ENCODE measurements around the gene LPXN. TPM values are rescaled to one million over a fixed set of nuclear protein-coding genes. Genes with fewer than 3 reads are reported as not detected.

Gene LPXN
- total RNA-seq: 1 to 10 TPM; 2.8 to 5.5 TPM

DNA sequence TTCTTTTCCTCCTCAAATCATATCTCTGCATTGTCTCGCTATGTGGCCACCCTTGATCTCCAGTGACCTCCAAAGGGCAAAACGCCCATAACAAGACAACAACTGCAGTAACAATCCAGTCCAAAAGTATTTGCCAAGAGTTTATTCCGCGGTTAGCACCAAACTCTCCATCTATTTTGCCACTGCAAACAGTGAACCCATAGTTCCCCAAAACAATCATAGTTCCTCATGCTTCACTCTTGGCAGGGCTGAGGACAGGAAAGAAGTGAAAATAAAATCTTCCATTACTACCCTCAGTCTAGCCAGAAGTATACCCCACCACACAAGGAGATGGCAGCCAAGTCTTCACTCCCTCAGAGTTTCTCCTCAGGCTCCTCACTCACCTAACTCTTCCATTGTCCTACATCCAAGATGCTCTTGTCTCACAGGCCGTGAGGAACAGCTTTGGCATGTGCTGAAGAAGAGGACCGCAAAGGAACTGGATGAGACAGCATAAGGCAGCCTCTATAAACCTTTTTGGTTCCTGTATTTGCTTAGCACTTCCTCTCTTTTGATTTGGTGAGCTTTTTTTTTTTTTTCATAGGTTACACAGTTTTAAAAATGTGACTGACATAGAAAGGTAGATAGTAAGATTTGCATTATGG, at the start of gene LPXN:
TSS of gene LPXN (minus strand) at position 480 of the 644 bp plus-strand sequence. CDS start at position 396, 84 bp downstream.
- H3K4me3 ChIP-seq: no peak within 1 kb of the TSS
- TF ChIP-seq, protein P1, sequence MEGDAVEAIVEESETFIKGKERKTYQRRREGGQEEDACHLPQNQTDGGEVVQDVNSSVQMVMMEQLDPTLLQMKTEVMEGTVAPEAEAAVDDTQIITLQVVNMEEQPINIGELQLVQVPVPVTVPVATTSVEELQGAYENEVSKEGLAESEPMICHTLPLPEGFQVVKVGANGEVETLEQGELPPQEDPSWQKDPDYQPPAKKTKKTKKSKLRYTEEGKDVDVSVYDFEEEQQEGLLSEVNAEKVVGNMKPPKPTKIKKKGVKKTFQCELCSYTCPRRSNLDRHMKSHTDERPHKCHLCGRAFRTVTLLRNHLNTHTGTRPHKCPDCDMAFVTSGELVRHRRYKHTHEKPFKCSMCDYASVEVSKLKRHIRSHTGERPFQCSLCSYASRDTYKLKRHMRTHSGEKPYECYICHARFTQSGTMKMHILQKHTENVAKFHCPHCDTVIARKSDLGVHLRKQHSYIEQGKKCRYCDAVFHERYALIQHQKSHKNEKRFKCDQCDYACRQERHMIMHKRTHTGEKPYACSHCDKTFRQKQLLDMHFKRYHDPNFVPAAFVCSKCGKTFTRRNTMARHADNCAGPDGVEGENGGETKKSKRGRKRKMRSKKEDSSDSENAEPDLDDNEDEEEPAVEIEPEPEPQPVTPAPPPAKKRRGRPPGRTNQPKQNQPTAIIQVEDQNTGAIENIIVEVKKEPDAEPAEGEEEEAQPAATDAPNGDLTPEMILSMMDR (IDR thresholded peaks at IDR 0.05): no peak
- no peak for DNase-seq (ENCODE audit: low spot score)

DNA sequence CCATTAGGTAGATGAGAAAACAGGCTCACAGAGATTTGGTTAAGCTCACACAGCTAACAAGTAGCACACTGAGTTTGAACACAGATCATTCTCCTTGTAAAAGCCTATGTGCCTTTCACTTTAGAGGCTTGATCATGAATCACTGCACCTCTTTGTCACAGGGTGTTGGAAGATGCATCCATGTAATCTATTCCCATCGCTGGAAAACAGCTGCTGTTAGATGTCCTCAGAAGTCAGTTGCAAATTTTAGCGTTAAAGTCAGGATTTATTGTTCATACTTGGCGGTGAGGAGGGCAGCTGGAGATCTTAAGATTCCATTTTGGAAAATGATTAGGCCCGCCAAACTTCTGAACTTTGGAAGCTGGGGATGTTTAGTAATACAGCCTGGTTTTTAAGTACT, 49.4 kb upstream of the LPXN start:
- Histone ChIP-seq H3K4me1 (peaks cover 0 to 17% of the 10 kb centered on the region in 2 donors), H3K9me3 (no peaks in the 10 kb centered on the region), H3K27ac (no peak overlapping the region), H3K27me3 (no peaks in the 10 kb centered on the region), H3K36me3 (peaks cover 18% of the 10 kb centered on the region), H3K4me3 (no peak overlapping the region)
- TF ChIP-seq, protein P1 (IDR thresholded peaks at IDR 0.05): no peak
- no peak for DNase-seq (ENCODE audit: low spot score)

More for the DNA sequence above, at the start of gene LPXN:
- Histone ChIP-seq H3K27me3 (no peaks in the 10 kb centered on the region), H3K36me3 (no peaks in the 10 kb centered on the region), H3K9me3 (no peaks in the 10 kb centered on the region), H3K4me1 (peaks cover 0 to 39% of the 10 kb centered on the region in 2 donors), H3K27ac (peak within 1 kb of the TSS; percentile 32 to 100)

DNA sequence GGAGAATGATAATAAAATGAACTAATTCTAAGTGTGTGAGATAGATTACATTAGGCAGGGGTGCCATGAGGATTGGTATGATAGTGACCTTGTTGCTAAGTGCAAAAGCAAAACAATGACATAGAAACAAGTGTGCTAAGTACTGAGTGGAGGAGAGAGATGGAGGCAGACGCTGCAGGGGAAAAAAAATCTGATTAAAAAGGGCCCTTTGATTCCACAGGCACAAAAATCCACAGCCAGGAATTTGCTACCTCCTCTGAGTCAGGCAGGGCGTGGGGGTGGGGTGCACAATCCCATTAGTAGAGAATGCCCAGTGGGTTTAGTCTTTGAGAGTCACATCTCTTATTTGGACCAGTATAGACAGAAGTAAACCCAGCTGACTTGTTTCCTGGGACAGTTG, 46.7 kb upstream of the LPXN start, which contains the start of gene CNTF:
TSS of gene CNTF (plus strand) at position 322 of the 400 bp plus-strand sequence. CDS start 88 bp downstream, outside the sequence.
- TF ChIP-seq, protein P1 (IDR thresholded peaks at IDR 0.05): no peak
- H3K27me3 ChIP-seq: no peaks in the 10 kb centered on the region
- H3K4me1 ChIP-seq: peaks cover 0 to 25% of the 10 kb centered on the region in 2 donors
- H3K27ac ChIP-seq: peak within 1 kb of the TSS in 1 of 2 donors; percentile 35
- H3K9me3 ChIP-seq: no peaks in the 10 kb centered on the region
- DNase-seq (ENCODE audit: low spot score): no peak
- peaks cover 36% of the 10 kb centered on the region for H3K36me3 ChIP-seq
- no peak within 1 kb of the TSS for H3K4me3 ChIP-seq

DNA sequence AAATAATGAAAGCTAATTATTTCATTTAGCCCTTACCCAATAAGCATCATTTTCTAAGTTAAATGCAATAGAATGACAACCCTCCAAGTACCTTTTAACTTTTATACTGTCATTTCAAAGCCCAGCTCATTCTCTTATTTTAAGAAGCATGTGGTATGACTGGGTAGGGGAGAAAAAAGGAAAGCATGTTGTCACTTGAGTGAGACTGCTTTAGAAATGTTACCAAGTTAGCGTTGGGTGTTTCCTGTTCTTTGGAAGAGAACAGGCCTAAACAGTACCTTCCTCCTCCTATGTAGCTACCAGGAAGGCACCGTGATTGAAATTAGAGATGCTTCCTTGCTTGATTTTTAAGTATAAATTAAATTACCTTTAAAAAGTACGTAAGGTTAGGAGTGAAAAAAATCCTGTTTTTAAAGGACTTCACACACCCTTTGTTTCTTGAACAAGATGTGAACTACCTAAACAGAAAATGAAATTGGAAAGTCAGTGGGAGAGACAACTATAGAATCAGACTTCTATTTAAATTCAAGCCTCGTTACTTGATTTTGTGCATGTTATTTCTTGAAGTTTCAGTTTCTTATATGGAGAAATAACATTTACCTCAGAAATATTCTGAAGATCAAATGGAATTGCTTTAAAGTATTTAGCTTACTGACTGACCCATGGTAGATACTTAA, 46.1 kb upstream of the LPXN start:
- Histone ChIP-seq H3K9me3 (no peaks in the 10 kb centered on the region), H3K36me3 (peaks cover 42% of the 10 kb centered on the region), H3K4me1 (peaks cover 0 to 26% of the 10 kb centered on the region in 2 donors), H3K27me3 (no peaks in the 10 kb centered on the region), H3K27ac (peak overlapping the region in 1 of 2 donors; percentile 35), H3K4me3 (no peak overlapping the region)
- no peak for DNase-seq (ENCODE audit: low spot score)
- TF ChIP-seq, protein P1 (IDR thresholded peaks at IDR 0.05): no peak

DNA sequence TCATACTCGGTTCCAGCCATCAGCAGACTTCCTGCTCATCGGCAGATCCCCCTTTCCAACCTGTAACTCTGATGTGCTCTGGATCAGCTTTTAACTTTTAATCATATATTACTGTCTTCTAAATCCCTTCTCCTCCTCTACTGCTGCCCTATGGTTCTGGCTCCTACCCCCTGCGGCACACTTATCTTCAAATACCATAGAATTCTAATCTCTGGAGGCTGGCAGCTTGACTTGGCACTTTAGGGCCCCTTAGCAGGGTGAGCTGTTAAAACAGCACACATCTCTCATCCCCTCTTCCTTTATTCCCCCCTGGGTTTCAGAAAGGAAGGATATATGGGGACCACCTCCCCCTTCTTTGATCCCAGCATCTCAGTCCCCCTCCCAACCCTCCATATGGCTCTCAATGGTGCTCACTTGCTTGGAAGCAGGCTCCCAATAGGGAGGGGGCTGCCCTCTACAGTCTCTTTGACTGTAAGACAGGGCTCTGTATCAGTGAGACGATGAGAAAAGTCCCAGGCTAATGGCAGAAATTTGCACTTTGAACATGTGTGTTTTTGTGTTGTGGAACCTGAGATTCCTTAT, 42.4 kb upstream of the LPXN start:
- H3K4me3 ChIP-seq: no peak overlapping the region
- H3K27me3 ChIP-seq: no peaks in the 10 kb centered on the region
- peaks cover 64% of the 10 kb centered on the region for H3K36me3 ChIP-seq
- no peak for DNase-seq (ENCODE audit: low spot score)
- H3K9me3 ChIP-seq: no peaks in the 10 kb centered on the region
- H3K4me1 ChIP-seq: peaks cover 0 to 32% of the 10 kb centered on the region in 2 donors
- peak overlapping the region; percentile 7 to 18 for H3K27ac ChIP-seq
- TF ChIP-seq, protein P1 (IDR thresholded peaks at IDR 0.05): peak in 1 of 2 donors; percentile 42
